Measurements from ENCODE around the gene SPATA31D1.
A peak's percentile ranks its signal among the peaks of the same experiment; 100 is the strongest.

The SPATA31D1 gene

DNA sequence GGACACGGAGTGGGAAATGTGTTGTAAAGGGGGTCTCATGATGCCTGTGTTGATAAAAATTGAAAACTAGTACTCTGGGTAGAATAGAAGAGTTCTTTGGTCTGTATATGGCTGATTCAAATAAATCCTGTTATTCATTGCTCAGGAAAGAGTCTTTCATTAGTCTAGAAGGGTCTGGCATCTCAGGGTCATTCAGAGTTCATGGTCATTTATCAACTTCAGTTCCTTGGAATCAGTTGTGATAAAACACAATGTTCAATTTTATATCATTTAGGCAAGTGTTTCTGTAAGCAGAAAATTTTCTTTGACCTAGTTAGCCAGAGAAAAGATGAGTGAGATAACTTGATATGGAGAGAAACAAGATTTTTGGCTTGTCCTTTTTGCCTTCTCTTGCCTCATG, 36.3 kb downstream of the SPATA31D1 start:
- DNase-seq = no peak

DNA sequence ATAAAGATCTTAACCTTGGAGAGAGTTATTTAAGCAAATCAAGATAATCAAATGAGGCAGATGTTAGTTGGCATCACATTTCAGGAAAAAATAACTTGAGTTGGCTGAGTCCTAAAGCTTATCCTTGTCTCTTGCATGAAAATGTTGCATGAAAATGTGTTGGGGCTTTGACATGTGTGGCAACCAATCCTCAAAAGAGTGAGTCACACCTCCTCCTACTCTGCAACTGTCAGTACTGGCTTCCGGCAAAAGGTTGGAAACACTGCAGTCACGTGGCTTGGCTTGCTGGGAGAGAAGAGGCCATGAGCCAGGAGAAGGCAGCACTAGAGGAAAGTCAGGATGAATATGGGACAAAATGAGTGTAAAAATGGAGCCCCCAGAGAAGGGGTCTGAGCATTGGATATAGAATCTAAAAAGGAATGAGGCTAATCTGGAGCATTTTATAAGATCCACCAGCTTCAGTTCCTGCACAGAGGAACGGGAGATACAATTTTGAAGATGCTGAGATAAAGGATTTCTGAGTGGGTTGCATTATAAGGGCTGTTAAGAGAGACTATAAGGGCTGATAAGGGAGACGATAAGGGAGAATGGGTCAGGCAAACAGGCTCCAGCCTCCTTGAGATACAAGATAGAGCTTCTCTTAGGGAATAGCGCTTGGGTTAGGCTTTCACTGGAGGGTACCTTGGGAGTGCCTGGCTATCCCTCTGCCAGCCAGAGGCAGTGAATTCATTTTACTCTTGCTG, 43.1 kb downstream of the SPATA31D1 start:
- DNase-seq = peak; percentile 90 to 94

DNA sequence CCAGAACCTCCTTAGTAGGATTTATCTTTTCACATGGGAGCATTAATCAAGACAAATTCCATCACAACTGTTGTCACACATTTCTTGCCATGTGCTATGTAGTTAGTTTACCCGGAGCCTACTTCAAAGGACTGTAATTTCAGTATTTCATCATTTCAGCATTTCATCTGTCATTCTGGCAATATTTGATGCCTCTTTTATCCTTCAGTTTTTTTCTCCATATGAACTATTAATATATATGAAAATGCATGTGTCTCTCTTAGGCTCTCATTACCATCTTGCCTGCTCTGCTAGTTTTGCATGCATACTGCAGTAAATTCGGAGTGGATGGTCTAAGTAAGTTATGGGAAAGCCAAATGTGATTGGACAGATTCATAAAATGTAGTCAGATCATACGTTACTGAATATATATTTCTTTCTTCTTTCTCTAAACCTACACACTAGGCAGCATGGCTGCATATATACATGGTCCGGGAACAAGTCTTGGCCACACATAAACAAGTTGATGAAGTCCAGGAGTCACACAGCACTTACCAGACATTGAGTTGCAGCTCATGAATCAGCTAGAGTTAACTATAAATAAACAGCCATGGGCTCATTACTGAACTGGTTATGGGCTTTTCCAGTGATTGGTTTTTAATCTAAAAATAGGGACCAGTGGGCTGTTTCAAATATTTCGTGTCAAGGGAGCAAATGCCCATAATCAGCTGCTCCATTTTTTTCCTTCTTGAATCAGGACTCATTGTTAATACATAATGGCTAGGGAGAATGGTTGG, 46.6 kb downstream of the SPATA31D1 start:
- no peak for DNase-seq

DNA sequence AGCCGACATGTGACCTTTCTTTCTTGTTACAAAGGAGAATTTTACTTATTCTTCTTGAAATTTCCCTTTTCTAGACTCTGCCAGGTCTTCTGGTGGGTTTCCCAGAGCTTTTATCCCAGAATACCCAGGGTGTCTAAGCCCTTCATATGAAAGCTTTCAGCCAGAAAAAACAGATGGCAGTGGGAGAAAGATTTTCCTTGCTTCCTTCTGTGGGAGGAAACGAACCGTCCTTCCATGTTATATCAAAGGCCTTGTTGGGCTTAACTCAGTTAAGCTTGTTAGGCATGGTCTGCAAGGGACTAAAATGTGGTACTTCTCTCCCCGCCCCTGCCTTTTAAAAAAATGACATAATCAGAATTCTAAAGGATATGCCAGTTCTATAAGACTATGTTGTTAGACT, 47.5 kb downstream of the SPATA31D1 start:
- DNase-seq = no peak

DNA sequence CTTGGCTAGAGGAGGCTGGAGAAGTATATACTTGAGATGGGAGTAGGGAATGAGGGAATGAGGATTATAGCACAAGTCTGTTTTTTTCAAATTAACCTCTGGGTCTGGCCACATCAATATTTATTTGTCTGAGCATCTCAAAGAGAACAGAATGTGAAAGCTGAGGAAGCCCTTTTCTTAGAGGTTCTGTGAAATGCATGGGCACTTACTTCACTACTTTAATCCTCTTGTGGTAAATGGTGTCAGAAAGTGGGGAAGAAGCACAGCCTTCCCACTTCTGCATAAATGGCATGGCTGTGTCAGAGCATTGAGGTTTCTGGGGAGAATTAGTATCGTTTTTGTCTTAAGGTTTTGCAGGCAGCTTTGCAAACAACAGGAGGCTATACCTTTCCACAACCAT, 48.6 kb downstream of the SPATA31D1 start:
- DNase-seq = no peak

DNA sequence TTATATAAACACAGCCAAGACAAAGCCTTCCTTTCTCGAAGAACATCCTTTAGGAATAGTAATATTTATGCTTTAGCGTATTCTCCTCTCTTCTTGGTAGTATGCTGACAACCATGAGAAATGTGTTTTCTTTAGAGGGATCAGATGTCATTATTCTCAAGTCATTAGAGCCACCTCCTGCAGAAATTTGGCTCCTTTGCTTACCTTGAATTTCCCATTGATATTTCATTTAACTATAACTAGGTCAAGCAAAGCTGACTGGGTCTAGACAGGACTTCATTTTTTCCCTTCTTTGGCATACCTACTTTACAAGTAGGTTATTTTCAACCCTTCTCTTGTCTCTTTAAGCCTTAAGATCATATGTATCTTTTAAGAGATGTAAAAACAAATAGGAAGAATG, 50.3 kb downstream of the SPATA31D1 start:
- DNase-seq = no peak

Data from NCI-H526 (cell line).